ENCODE results near the gene MYO1B. TPM values are rescaled to one million over a fixed set of nuclear protein-coding genes. Genes with fewer than 3 reads are reported as not detected.

The MYO1B gene
- total RNA-seq, 1 donor from 2014 or later: 2.5 TPM

- no peak for DNase-seq
- ChIA-PET CTCF (no interaction called here), POLR2A (no interaction called here)
- Mint-ChIP-seq H3K9me3 (no peaks in the 10 kb centered on the region), H3K27ac (no peak overlapping the region), H3K27me3 (no peaks in the 10 kb centered on the region), H3K36me3 (ENCODE audit: low read depth) (no peaks in the 10 kb centered on the region), H3K4me1 (no peaks in the 10 kb centered on the region), H3K4me3 (no peak overlapping the region)
- TF ChIP-seq CTCF (IDR thresholded peaks at IDR 0.05): no peak
- ATAC-seq (ENCODE audit: low read depth): no peak
- intact Hi-C loops (cut with micrococcal nuclease): no loop called here
Observed at GRCh38 chr2:191384829-191385228, 139.6 kb downstream of the MYO1B start.

- DNase-seq (no peak), ATAC-seq (ENCODE audit: low read depth) (no peak)
- H3K9me3 Mint-ChIP-seq: no peaks in the 10 kb centered on the region
- H3K4me1 Mint-ChIP-seq: no peaks in the 10 kb centered on the region
- no peak overlapping the region for H3K4me3 Mint-ChIP-seq
- intact Hi-C loops (cut with micrococcal nuclease): no loop called here
- no peaks in the 10 kb centered on the region for H3K27me3 Mint-ChIP-seq
- POLR2A ChIA-PET: no interaction called here
- CTCF ChIA-PET: interaction anchor here (0.5 kb wide), 1 partner anchor 1554 kb away, joined by 3 read pairs; no protein-coding TSS in a partner anchor
- H3K27ac Mint-ChIP-seq: no peak overlapping the region
- H3K36me3 Mint-ChIP-seq (ENCODE audit: low read depth): no peaks in the 10 kb centered on the region
- no peak for TF ChIP-seq CTCF (IDR thresholded peaks at IDR 0.05)
Observed at GRCh38 chr2:191385416-191386160, 140.4 kb downstream of the MYO1B start.

GRCh38 chr2:191386938-191387536 lies 141.8 kb downstream of the MYO1B start:
- intact Hi-C loops (cut with micrococcal nuclease): no loop called here
- H3K27me3 Mint-ChIP-seq: no peaks in the 10 kb centered on the region
- ATAC-seq (ENCODE audit: low read depth) (no peak), DNase-seq (no peak)
- peaks cover 3% of the 10 kb centered on the region for H3K4me1 Mint-ChIP-seq
- no peak for TF ChIP-seq CTCF (IDR thresholded peaks at IDR 0.05)
- no peak overlapping the region for H3K4me3 Mint-ChIP-seq
- H3K9me3 Mint-ChIP-seq: no peaks in the 10 kb centered on the region
- H3K36me3 Mint-ChIP-seq (ENCODE audit: low read depth): no peaks in the 10 kb centered on the region
- ChIA-PET POLR2A (no interaction called here), CTCF (no interaction called here)
- H3K27ac Mint-ChIP-seq: no peak overlapping the region

GRCh38 chr2:191389288-191389687 lies 144.1 kb downstream of the MYO1B start:
- CTCF ChIA-PET: no interaction called here

More at GRCh38 chr2:191389288-191389687, 144.1 kb downstream of the MYO1B start:
- POLR2A ChIA-PET: no interaction called here
- Mint-ChIP-seq H3K4me1 (peaks cover 3% of the 10 kb centered on the region), H3K4me3 (no peak overlapping the region), H3K36me3 (ENCODE audit: low read depth) (peaks cover 4% of the 10 kb centered on the region), H3K9me3 (no peaks in the 10 kb centered on the region), H3K27me3 (no peaks in the 10 kb centered on the region), H3K27ac (no peak overlapping the region)
- ATAC-seq (ENCODE audit: low read depth): no peak
- no peak for DNase-seq
- TF ChIP-seq CTCF (IDR thresholded peaks at IDR 0.05): no peak
- intact Hi-C loops (cut with micrococcal nuclease): no loop called here
